Subcutaneous adipose tissue (tissue), 4 donors: ENCODE data around the gene ARV1. TPM values are rescaled to one million over a fixed set of nuclear protein-coding genes. Genes with fewer than 3 reads are reported as not detected.

Experiments used
- CTCF ChIP-seq: fragments of 450-650 bp; IDR thresholded peaks from one replicate; pipeline ENCODE4 v1.5.1; 2016; ENCODE audit warnings: low read depth, mild to moderate bottlenecking, control low read depth, antibody characterized with exemption, moderate library complexity
- total RNA-seq, 4 donors: library from RNA; depleted of rRNA; stranded (reverse); fragments of >200 nt; gene quantifications; one replicate each; pipeline ENCODE4 v1.1.0, GENCODE V29; 2016

Gene ARV1
- total RNA-seq, 4 donors from 2014 or later, result 15.4 to 32.6 (median 19.5) TPM

GRCh38 chr1:231040019-231040799 lies 61.3 kb downstream of the ARV1 start, which contains the start of gene FAM89A:
Gene FAM89A, minus strand, starts transcription at chr1:231040254. Its CDS starts 43 bp downstream, at chr1:231040211.
- no peak for TF ChIP-seq CTCF

GRCh38 chr1:231040800-231041718 lies 62.2 kb downstream of the ARV1 start:
- no peak for TF ChIP-seq CTCF

GRCh38 chr1:231041719-231042261 lies 62.9 kb downstream of the ARV1 start:
- TF ChIP-seq CTCF, result no peak

GRCh38 chr1:231044588-231044987 lies 65.7 kb downstream of the ARV1 start:
- TF ChIP-seq CTCF, result no peak

- TF ChIP-seq CTCF, result no peak
These were observed 66.4 kb downstream of the ARV1 start for GRCh38 chr1:231045286-231045685.

GRCh38 chr1:231046730-231047395 lies 68.0 kb downstream of the ARV1 start:
- no peak for TF ChIP-seq CTCF
